ENCODE results near the gene ATG9B. TPM values are rescaled to one million over a fixed set of nuclear protein-coding genes. Genes with fewer than 3 reads are reported as not detected.
"Not testable (repeated sequence)": the region's sequence is repeated elsewhere in the genome, so short reads cannot be mapped to it uniquely, and the experiment has no call there.

The ATG9B gene
- polyA plus RNA-seq, 4 donors, result 2.0 to 3.3 (median 2.5) TPM

DNA sequence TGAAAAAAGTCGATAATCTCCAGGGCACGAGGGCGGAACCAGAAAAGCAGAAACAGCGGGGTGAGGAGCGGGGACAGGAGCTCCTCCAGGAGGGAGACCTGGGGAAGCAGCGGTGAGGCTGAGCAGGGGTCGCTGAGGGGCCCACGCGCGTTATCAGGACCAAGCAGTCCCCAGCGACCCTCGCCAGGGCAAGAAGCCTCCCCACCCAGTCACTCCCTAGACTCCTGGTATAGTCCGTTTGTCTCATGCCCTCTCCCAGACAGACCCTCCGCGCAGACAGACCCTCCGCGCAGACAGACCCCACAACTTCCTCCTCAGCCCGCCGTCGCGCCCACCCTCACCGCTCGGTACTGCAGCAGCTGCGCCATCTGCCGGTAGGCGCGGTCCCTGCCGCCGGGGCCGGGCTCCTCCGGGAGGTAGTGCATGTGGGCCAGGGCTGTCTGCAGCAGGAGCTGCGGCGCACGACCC lies 6.3 kb downstream of the ATG9B start:
- DNase-seq (ENCODE audit: low read depth in 4 of 4, low spot score in 2 of 4), result peak in 1 of 4 donors; percentile 56

DNA sequence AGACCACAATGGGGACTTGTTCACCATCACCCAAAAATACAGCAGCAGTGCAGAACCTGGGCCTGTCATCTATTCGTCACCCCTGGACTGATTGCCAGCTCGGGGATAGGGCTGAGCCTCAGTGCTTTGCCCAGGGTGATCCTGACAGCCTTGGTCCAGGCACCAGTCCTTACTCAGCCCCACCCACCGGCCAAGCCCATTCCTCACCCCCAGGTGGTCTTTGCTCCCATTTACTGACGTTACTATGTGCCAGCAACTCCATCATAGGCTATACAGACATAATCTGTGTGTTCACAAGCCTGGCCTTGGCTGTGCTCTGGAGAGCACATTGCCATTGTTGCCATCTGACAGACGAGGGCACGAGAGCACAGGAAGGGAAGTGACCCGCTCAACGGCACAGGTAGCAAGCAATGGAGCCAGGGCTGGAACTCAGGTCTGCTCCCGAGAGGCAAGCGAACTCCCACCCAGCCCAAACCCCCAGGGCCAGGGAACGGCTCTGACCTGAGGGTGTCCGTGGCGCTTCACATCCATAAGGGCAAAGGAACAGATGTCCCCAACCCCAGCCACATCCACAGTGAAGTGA lies 6.8 kb downstream of the ATG9B start:
- no peak for DNase-seq (ENCODE audit: low read depth in 4 of 4, low spot score in 2 of 4)

DNA sequence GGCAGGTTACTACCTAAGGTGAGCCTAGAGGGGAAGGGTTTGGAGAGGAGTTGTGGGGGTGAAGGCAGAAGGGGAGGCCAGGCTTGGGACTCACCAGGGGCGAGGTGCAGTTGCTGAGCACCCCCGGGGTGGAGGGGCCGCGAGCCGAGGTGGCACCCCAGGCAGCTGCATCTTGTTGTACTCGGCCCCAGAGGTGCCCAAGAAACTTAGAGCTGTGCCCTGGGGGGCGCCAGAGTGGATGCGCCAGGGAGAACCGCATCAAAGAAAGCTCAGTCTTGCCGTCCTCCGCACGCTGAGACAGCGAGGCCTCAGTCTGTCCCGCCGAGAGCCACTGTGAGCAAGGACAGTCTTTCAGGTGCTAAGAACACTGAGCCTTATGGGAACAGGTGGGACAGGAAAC lies 7.4 kb downstream of the ATG9B start:
- no peak for DNase-seq (ENCODE audit: low read depth in 4 of 4, low spot score in 2 of 4)

DNA sequence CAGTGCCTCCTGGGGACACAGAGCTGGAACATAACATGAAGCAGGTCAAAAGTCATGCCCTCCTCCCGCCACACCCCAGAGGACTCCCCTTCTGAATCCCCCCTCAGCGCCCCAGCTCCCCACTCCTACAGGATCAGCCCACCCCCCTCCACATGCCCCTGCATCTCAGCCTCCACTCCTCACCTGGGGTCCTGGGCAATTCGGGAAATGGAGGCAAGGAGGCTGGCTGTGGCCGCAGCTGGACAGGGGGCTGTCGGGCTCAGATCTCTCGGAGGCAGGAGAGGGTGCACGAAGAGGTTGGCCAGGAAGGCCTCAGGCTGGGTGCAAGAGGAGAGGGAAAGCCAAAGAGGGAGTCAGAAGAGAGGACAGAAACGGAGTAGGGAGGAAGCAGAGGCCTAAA lies 7.8 kb downstream of the ATG9B start:
- no peak for DNase-seq (ENCODE audit: low read depth in 4 of 4, low spot score in 2 of 4)

DNA sequence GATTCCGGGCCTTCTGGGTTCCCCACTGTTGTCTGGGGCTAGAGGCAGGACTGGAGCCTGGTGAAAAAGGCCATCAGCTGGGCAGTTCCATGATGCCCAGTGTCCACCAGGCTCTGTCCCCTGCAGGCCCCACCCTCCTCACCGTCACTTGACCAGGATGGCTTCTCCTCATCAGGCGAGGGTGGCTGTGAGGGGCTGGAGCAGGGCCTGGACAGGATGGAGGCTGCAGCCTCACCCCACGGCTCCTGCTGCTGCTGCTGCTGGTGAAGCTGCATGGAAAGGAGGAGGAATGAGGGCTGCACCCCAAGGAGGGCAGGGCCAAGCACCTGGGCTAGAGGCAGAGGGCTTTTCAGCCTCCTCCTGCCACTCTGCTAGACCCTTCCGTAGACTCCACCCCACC lies 8.3 kb downstream of the ATG9B start:
- no peak for DNase-seq (ENCODE audit: low read depth in 4 of 4, low spot score in 2 of 4)

DNA sequence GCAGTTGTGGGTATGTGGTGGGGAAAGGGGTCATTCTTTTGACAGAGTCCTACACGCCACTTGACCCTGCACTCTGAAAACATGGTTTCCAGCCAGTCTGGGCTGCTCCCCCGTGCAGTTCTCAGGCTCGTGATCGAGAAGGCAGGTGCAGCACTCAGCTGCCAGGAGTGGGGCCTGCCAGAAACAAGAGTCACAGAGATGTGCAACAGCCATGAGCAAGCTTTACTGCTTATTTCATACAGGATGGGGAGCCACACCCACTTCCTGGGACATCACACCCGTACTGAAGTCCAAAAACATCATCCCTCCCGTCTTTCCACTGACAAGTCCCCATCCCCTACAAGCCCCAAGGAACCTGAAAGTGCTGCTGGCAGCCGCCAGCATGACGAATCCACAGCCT lies 9.3 kb downstream of the ATG9B start:
- no peak for DNase-seq (ENCODE audit: low read depth in 4 of 4, low spot score in 2 of 4)

DNA sequence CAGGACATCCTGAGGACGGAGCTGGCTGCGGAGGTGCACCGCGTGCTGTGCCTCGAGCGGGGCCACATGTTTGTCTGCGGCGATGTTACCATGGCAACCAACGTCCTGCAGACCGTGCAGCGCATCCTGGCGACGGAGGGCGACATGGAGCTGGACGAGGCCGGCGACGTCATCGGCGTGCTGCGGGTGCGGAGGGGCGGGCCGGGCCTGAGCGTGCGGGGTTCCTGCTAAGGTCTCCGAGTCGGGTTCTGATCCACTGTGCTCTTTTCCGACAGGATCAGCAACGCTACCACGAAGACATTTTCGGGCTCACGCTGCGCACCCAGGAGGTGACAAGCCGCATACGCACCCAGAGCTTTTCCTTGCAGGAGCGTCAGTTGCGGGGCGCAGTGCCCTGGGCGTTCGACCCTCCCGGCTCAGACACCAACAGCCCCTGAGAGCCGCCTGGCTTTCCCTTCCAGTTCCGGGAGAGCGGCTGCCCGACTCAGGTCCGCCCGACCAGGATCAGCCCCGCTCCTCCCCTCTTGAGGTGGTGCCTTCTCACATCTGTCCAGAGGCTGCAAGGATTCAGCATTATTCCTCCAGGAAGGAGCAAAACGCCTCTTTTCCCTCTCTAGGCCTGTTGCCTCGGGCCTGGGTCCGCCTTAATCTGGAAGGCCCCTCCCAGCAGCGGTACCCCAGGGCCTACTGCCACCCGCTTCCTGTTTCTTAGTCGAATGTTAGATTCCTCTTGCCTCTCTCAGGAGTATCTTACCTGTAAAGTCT lies 10.4 kb downstream of the ATG9B start:
- DNase-seq (ENCODE audit: low read depth in 4 of 4, low spot score in 2 of 4), result peak in 1 of 4 donors; percentile 73

DNA sequence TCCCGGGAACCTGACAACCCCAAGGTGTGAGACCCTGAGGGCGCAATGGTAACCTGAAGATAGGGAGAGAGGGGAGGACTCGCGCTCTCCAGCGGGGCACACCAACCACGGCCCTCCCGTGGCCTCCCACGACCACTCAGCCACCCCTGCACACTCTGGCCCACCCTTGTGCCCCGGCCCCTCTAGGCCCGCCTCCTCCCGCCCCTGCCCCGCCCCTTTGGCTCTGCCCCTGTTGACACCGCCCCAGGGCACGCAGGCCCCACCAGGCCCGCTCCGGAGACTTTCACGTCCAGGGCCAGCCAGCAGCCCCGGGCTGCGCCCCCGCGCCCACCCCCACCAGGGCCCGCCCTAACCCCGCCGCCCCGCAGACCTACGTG lies 10.9 kb downstream of the ATG9B start:
- no peak for DNase-seq (ENCODE audit: low read depth in 4 of 4, low spot score in 2 of 4)

DNA sequence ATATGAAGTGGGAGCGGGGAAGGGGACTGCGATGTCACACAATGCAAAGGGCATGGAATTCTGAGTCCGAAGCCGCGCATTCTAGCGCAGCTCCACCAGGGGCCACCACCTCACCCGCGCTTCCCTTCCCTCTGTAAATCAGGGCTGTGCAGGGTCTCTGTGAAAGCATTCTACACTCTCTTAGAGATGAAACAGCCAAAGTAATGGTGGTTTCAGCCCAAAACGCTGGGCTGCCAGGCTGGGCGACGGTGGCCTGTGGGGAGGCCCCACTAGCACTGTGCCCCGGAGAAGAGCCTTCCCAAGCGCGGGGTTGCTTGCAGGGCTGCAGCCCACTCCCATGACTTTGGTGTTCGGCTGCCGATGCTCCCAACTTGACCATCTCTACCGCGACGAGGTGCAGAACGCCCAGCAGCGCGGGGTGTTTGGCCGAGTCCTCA lies 11.4 kb downstream of the ATG9B start:
- no peak for DNase-seq (ENCODE audit: low read depth in 4 of 4, low spot score in 2 of 4)

DNA sequence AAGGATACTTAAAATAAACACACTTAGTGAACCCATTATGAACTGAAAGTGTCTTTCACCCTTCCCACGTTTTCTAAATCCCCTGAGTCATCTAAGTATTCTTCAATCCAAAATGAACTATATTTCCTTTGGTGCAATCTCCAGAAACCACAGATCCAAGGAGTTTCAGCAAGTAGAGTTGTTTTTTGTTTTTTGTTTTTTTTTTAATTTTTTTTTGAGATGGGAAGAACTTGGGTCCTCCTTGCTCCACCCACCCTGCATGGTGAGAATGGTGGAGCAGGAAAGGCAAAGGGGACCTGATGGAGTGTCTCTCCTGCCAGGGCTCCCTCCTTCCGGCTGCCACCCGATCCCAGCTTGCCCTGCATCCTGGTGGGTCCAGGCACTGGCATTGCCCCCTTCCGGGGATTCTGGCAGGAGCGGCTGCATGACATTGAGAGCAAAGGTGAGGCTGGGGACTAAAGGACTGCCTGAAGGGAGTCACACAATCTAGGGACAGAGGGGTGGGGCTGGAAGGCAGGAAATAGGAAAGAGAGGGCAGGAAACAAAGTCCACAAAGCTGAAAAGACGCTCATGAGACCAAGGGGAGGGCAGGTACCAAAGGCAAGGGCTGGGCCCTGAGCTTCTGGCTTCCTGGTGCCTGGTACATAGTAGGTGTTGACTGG lies 12.1 kb downstream of the ATG9B start:
- DNase-seq (ENCODE audit: low read depth in 4 of 4, low spot score in 2 of 4), result no peak

DNA sequence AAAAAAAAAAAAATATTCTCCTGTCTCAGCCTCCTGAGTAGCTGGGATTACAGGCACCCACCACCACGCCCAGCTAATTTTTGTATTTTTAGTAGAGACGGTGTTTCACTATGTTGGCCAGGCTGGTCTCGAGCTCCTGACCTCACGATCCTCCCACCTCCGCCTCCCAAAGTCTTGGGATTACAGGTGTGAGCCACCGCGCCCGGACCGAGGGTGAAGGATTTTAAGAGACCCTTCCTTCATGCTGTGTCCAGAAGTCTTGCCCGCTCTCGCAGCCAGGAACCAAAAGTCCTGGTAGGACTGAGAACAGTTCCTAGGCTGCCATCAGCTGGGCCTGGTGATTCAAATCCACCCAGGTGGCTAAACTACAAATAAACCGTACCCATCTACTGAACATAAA lies 12.7 kb downstream of the ATG9B start:
- not testable (repeated sequence) for DNase-seq (ENCODE audit: low read depth in 4 of 4, low spot score in 2 of 4)

DNA sequence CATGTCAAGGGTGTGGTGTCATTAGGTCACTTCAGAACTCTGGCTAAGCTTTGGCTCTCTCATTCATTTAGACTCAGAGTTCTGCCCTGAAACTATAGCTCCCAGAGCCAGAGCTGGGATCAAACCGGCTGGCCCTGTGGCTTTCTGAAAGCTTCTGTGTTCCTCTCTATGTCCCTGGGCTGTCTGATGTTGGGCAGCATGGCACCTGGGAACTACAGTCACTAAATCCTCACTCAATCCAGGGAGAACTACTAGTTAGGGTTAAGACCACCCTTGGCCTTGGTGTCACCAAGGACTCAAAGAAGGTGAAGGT lies 13.2 kb downstream of the ATG9B start:
- DNase-seq (ENCODE audit: low read depth in 4 of 4, low spot score in 2 of 4), result no peak

DNA sequence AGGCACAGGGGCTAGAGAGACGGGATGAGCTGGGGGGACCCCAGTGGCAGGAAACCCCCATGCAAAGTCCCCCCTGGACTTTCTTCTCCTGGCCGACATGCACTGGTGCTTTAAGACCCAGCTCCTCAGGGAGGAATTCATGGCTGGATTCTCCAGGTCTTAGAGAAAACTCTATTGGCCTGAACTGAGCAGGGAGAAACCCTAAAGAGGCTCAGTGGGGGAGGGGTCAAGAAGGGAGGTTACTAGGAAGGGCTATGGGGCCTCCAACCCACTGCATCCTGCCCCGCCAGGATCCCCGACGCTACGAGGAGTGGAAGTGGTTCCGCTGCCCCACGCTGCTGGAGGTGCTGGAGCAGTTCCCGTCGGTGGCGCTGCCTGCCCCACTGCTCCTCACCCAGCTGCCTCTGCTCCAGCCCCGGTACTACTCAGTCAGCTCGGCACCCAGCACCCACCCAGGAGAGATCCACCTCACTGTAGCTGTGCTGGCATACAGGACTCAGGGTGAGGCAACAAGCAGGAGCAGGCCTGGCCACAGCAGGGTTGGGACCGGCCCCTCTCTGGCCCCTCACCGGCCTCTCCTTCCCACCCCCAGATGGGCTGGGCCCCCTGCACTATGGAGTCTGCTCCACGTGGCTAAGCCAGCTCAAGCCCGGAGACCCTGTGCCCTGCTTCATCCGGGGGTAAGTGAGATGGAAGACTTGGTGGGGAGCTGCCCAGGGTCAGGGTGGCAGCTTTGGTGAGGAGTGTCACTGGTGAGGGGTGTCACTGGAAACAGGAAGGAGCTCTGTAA lies 13.8 kb downstream of the ATG9B start:
- DNase-seq (ENCODE audit: low read depth in 4 of 4, low spot score in 2 of 4), result peak in 1 of 4 donors; percentile 57

DNA sequence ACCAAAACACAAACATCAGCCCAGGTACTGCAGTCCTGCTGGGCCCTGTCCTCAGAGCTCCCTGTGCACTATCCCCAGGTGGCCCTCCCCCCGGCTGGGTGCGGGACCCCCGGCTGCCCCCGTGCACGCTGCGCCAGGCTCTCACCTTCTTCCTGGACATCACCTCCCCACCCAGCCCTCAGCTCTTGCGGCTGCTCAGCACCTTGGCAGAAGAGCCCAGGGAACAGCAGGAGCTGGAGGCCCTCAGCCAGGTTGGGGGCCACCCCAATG lies 14.3 kb downstream of the ATG9B start:
- no peak for DNase-seq (ENCODE audit: low read depth in 4 of 4, low spot score in 2 of 4)

DNA sequence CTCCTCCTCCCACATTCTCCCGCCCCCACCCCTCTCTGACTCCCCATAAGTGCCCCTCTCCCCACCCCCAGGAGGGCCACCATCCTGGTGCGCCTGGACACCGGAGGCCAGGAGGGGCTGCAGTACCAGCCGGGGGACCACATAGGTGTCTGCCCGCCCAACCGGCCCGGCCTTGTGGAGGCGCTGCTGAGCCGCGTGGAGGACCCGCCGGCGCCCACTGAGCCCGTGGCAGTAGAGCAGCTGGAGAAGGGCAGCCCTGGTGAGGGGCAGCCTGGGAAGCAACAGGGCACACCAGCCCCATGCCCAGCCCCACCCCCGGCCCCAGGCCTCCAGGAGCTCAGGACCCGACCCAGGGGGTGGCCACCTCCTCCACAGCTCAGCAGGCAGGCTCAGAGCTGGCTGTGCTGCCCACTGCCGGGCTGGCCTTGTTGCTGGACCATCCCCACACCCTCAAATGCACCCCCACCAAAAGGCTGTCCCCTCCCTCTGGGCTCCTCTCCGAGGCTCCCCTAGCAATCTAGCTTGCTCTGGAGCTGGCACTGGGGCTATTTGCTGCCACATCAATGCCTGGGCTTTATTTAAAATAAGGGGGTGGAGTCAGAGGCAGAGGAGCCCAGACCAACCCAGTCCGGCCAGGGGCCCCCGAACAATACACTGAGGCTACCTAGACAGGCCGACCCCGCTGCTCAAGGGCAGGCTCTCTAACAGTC lies 14.8 kb downstream of the ATG9B start:
- DNase-seq (ENCODE audit: low read depth in 4 of 4, low spot score in 2 of 4), result no peak

DNA sequence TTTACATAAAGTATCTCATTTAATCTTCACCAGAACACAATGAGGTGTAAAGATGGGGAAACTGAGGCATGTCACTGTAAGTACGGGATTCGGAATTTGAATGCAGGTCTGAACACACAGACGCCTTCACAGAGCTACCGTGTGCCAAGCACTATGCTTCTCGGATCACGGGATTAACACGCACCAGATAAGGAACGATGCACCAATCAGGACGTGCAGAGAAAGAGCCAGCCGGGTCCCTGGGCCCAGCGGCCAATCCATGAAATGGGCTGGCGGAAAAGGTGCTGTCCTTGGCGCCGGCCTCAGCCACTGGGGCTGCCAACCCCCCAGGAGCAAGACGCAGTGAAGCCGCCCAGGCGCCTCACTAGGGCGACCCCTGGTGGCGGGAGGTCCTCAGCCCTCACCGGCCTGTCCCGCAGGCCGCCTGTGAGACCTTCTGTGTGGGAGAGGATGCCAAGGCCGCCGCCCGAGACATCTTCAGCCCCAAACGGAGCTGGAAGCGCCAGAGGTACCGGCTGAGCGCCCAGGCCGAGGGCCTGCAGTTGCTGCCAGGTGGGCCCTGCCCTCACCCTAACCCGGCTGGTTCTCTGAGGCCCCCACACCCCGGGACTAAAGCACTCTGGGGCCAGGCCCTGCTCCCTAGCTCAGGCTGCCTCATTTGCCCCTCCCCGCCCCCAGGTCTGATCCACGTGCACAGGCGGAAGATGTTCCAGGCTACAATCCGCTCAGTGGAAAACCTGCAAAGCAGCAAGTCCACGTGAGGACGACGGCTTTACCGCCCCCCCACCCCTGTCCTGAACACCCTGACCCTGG lies 15.6 kb downstream of the ATG9B start:
- DNase-seq (ENCODE audit: low read depth in 4 of 4, low spot score in 2 of 4), result no peak

DNA sequence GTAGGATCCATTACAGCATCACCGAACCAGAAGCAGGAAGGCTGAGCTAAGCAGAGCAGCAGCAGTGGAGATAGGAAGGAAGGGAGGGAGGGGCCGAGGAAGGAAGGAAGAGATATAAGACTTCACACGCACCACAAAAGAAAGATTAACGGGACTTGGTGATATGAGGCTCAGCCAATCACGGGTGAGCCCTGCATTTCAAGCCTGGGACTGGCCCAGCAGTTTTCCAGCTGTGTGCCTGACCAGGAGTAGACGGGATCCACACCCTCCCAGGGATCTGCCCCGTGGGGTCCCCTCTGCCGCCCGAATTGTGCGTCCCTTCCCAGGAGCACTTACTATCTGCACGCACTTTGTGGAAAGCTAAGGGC lies 16.2 kb downstream of the ATG9B start:
- DNase-seq (ENCODE audit: low read depth in 4 of 4, low spot score in 2 of 4), result no peak

DNA sequence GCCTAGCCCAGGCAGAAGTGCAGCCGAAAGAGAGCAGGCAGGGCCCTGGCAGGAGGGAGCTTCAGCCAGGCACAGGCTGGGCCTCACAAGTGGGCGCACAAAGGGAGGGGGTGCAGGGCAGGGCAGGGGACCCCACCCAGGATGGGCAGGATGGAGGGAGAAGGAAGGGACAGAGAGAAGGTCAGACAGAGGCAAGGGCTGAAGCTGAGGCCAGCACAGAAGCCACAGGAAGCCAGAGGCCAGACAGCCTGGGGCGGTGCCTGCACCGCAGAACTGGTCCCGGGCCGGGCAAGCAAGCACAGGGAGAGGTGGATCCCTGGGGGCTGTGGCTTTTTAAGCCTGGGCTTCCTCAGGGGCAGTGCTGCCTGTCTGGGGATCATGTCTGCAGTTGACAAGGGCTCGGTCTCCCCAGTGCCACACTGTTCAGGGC lies 16.8 kb downstream of the ATG9B start:
- DNase-seq (ENCODE audit: low read depth in 4 of 4, low spot score in 2 of 4), result no peak

DNA sequence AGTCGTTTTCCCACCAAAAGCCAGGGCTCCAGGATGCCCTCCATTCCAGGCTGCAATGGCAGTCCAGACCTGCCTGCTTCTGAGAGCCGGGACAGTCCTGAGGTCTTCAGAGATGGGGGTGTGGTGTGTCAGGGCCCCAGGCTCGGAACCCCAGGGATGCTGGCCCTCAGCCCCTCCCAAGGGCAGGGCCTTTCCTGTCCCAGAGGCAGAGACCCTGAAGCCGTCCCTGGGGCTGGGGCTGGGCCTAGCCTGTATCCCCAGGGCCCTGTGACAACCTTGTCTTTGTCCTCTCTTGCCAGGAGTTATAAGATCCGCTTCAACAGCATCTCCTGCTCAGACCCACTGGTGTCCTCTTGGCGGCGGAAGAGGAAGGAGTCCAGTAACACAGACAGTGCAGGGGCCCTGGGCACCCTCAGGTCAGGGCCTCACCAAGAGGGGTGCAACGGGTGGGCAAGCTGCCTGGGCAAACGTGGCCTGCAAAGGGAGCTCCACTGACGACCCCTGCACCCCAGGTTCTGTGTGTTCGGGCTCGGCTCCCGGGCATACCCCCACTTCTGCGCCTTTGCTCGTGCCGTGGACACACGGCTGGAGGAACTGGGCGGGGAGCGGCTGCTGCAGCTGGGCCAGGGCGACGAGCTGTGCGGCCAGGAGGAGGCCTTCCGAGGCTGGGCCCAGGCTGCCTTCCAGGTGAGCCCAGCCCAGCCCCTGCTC lies 17.5 kb downstream of the ATG9B start:
- DNase-seq (ENCODE audit: low read depth in 4 of 4, low spot score in 2 of 4), result no peak

Measured in left renal cortex interstitium (tissue), 4 donors.